Hepatocyte (in vitro differentiated cells): Measurements from ENCODE around the gene PDLIM5.

Source experiments
- EZH2 ChIP-seq: fragments of 200-600 bp; sonication (generic); IDR thresholded peaks from 2 replicates; pipeline ENCODE4 v1.6.1; 2016; ENCODE audit warnings: antibody characterized with exemption, mild to moderate bottlenecking, borderline replicate concordance
- EZH2phosphoT487 ChIP-seq: fragments of 200-600 bp; sonication (generic); IDR thresholded peaks from one replicate; pipeline ENCODE4 v1.6.1; 2018; ENCODE audit warnings: antibody characterized with exemption, mild to moderate bottlenecking, low read depth, moderate library complexity; ENCODE audit not compliant: unreplicated experiment, severe bottlenecking
- TF ChIP-seq, protein P1 (sequence below): fragments of 200-600 bp; sonication (generic); IDR thresholded peaks from 2 replicates; pipeline ENCODE4 v1.5.1; 2016; ENCODE audit warnings: antibody characterized with exemption, mild to moderate bottlenecking; ENCODE audit not compliant: poor library complexity

DNA sequence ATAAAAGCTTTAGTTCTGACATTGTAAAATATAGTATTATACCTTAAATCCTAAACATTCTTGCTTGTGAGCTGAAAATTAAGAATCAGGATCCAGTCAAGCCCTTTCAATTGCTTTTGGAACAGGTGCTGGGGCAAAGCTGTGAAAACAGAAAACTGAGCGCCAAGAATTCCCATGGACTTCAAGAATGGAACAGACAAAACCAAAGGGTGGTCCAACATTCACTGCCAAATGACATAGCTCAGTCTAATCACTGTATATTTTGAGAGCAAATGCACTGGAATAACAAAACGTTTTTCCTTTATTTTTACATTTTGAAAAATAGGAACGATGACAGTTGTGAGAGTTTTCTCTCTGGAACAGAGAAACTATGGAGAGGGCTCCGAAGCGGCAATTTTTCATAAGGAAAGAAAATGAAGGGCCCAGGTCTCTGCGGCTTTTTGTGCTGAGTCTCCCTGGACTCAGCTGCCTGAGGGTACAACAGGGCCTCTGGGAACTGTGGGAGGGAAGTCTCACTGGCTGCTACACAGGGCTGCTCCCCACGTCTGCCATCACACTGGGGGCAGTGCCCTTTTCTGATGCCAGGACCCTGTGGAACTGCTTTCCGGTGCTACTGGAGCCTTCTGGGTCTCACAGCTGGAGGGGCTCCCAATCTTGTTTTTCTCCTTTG is 250.0 kb downstream of the PDLIM5 start:
- TF ChIP-seq, protein P1, sequence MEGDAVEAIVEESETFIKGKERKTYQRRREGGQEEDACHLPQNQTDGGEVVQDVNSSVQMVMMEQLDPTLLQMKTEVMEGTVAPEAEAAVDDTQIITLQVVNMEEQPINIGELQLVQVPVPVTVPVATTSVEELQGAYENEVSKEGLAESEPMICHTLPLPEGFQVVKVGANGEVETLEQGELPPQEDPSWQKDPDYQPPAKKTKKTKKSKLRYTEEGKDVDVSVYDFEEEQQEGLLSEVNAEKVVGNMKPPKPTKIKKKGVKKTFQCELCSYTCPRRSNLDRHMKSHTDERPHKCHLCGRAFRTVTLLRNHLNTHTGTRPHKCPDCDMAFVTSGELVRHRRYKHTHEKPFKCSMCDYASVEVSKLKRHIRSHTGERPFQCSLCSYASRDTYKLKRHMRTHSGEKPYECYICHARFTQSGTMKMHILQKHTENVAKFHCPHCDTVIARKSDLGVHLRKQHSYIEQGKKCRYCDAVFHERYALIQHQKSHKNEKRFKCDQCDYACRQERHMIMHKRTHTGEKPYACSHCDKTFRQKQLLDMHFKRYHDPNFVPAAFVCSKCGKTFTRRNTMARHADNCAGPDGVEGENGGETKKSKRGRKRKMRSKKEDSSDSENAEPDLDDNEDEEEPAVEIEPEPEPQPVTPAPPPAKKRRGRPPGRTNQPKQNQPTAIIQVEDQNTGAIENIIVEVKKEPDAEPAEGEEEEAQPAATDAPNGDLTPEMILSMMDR = no peak
- no peak for TF ChIP-seq EZH2phosphoT487
- no peak for TF ChIP-seq EZH2
